Activated T-helper 2 cell treated with anti-CD3 and anti-CD28 coated beads, Interferon-gamma antibody, Interleukin-2, Interleukin-4, amounts not matched to agents 10 μg/mL and 5 μg/mL and 100 μg/mL, durations not matched to agents 14 hours and 24 hours and 36 hours (primary cell): Measurements from ENCODE around the gene ZNRD2. TPM values are rescaled to one million over a fixed set of nuclear protein-coding genes. Genes with fewer than 3 reads are reported as not detected.
A peak's percentile ranks its signal among the peaks of the same experiment; 100 is the strongest.

Experiments
- DNase-seq: peaks from one replicate; pipeline ENCODE4 v3.0.0; 2021; ENCODE audit warnings: low spot score
- H3K27ac Mint-ChIP-seq: one replicate; pipeline ENCODE4 v1.8.0; 2021; ENCODE audit warnings: mixed read lengths
- H3K27me3 Mint-ChIP-seq: one replicate; pipeline ENCODE4 v1.8.0; 2021; ENCODE audit warnings: low read depth, mixed read lengths
- H3K36me3 Mint-ChIP-seq: one replicate; pipeline ENCODE4 v1.8.0; 2021; ENCODE audit warnings: low read depth, mixed read lengths
- H3K4me1 Mint-ChIP-seq: one replicate; pipeline ENCODE4 v1.8.0; 2021; ENCODE audit warnings: low read depth, mixed read lengths
- H3K4me3 Mint-ChIP-seq: one replicate; pipeline ENCODE4 v1.8.0; 2021; ENCODE audit warnings: low read depth, mild to moderate bottlenecking, moderate library complexity, mixed read lengths
- H3K9me3 Mint-ChIP-seq: one replicate; pipeline ENCODE4 v1.8.0; 2021; ENCODE audit warnings: mixed read lengths
- intact Hi-C: fragments of 100-400 bp; cut with micrococcal nuclease; formaldehyde crosslinking; loops from one replicate; pipeline ENCODE4 v1.15.1; 2023
- total RNA-seq: library from RNA; stranded (reverse); gene quantifications from 2 replicates; pipeline ENCODE4 v1.2.3, GENCODE V29; 2022

The ZNRD2 gene
- total RNA-seq, 1 donor from 2014 or later: 63.8 TPM

- Mint-ChIP-seq H3K4me1 (peaks cover 29% of the 10 kb centered on the region), H3K9me3 (no peaks in the 10 kb centered on the region), H3K36me3 (peaks cover 67% of the 10 kb centered on the region), H3K4me3 (no peak overlapping the region), H3K27me3 (no peaks in the 10 kb centered on the region), H3K27ac (peak overlapping the region; percentile 21)
- no peak for DNase-seq
- intact Hi-C loops: no loop called here
Measured at GRCh38 chr11:65609665-65610064, 39.4 kb downstream of the ZNRD2 start.

DNA sequence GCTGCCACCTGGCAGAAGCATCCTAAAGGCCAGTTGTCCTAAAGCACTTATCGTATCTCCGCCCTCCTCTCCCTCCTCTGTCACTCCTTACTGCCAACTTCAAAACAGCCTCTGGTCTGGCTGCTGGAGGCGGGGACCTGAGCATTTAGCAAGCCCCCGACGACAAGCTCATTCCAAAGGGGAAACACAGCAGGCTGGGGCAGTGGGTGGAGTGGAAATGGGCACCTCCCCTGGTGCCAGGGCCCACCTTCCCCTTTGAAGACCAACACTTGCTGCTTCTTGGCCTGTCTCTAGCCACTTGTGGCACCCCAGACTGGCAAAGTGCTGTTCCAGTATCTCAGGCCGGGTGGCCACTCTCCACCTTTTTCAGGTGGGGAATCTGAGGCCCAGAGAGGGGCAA lies 40.1 kb downstream of the ZNRD2 start:
- Mint-ChIP-seq H3K4me1 (peaks cover 29% of the 10 kb centered on the region), H3K36me3 (peaks cover 61% of the 10 kb centered on the region), H3K4me3 (no peak overlapping the region), H3K27me3 (no peaks in the 10 kb centered on the region), H3K9me3 (no peaks in the 10 kb centered on the region), H3K27ac (peak overlapping the region; percentile 42)
- intact Hi-C loops: no loop called here
- DNase-seq: no peak

GRCh38 chr11:65611028-65611757 lies 40.9 kb downstream of the ZNRD2 start:
- H3K36me3 Mint-ChIP-seq: peaks cover 54% of the 10 kb centered on the region
- no peaks in the 10 kb centered on the region for H3K27me3 Mint-ChIP-seq
- no peak for DNase-seq
- H3K27ac Mint-ChIP-seq: peak overlapping the region; percentile 22
- H3K4me1 Mint-ChIP-seq: peaks cover 29% of the 10 kb centered on the region
- H3K9me3 Mint-ChIP-seq: no peaks in the 10 kb centered on the region
- peak overlapping the region; percentile 92 for H3K4me3 Mint-ChIP-seq
- intact Hi-C loops: no loop called here

DNA sequence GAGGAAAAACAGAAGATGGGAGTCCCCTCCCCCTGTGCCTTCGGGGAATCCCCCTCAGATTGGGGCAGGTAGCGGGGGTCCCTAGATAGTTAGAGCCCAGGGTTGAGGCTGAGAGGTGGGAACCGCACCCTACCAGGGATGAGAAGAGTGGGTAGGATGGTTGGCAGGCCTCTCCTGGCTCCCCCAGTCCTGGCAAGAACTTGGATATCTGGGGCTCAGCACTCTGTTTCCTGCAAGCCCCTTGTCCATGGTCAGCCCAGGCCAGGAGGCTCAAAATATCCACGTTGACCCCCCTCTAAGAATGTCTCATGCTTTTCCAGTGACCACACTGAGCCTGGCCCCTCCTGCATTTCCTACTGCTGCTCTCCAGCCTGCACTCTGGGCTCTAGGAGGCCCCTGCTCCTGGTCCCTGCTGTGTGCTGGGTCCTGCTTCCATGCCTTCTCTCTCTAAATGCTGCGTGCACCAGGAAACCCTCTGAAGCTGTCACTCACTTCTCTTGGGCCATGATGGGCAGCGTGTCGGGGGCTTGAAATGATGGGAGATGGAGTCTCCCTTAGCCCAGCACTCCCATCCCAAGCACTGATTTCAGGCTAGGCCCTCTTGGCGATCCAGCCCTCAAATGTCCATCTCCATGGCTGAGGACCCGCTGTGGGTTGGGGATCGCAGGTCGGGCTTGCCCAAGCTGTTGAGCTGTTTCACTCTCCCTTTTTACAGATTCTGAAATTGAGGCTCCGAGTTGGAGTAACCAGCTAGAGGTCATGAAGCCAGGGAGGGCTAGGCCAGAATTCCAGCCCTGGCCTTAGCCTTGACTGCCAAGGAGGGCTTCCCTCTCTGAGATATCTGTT lies 41.7 kb downstream of the ZNRD2 start:
- Mint-ChIP-seq H3K36me3 (peaks cover 54% of the 10 kb centered on the region), H3K4me1 (peaks cover 36% of the 10 kb centered on the region), H3K4me3 (peak overlapping the region; percentile 92), H3K27me3 (no peaks in the 10 kb centered on the region), H3K27ac (peak overlapping the region; percentile 79), H3K9me3 (no peaks in the 10 kb centered on the region)
- intact Hi-C loops: no loop called here
- DNase-seq: no peak

- no peaks in the 10 kb centered on the region for H3K9me3 Mint-ChIP-seq
- peaks cover 55% of the 10 kb centered on the region for H3K36me3 Mint-ChIP-seq
- peak overlapping the region; percentile 92 for H3K4me3 Mint-ChIP-seq
- H3K27ac Mint-ChIP-seq: peak overlapping the region; percentile 79
- no peaks in the 10 kb centered on the region for H3K27me3 Mint-ChIP-seq
- DNase-seq: no peak
- intact Hi-C loops: no loop called here
- peaks cover 39% of the 10 kb centered on the region for H3K4me1 Mint-ChIP-seq
Measured at GRCh38 chr11:65612691-65613090, 42.4 kb downstream of the ZNRD2 start.

DNA sequence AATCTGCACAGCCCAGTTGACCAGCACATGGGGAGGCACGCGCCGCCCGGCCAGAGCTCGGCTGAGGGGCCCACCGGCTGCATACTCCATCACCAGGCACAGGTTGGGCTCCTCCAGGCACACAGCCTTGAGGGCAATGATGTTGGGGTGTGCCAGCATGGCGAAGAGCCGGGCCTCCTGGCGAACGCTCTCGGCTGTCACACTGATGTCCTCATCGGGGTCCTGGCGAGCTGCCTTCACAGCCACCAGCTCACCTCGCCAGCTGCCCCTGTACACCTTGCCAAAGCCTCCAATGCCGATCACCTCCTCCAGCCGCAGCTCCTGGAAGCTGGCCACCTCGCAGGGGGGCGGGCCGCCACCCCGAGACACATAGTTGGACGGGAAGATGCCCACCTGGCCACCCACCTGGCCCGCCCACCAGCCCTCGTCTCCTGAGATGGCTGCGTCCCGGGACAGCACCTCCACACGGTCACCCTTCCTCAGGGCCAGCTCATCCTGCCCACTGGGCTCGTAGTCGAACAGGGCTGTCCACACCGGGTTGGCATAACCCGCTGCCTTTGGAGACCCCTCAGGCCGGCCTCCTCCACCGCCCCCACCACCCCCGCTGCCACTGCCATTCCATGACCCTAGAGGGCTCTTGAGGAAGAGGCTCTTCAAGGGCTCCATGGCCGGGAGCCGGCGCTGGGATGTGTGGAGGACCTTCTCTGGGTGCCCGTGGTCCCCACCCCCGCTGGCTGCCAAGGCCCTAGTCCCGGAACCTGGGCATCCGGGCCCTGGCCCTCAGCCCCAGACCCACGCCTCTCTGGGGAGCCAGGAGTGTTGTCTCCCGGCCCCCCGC lies 43.0 kb downstream of the ZNRD2 start:
- Mint-ChIP-seq H3K4me3 (peak overlapping the region; percentile 92), H3K36me3 (peaks cover 49% of the 10 kb centered on the region), H3K27ac (peak overlapping the region; percentile 63), H3K9me3 (no peaks in the 10 kb centered on the region), H3K27me3 (no peaks in the 10 kb centered on the region), H3K4me1 (peaks cover 39% of the 10 kb centered on the region)
- intact Hi-C loops: no loop called here
- DNase-seq: peak; percentile 21

DNA sequence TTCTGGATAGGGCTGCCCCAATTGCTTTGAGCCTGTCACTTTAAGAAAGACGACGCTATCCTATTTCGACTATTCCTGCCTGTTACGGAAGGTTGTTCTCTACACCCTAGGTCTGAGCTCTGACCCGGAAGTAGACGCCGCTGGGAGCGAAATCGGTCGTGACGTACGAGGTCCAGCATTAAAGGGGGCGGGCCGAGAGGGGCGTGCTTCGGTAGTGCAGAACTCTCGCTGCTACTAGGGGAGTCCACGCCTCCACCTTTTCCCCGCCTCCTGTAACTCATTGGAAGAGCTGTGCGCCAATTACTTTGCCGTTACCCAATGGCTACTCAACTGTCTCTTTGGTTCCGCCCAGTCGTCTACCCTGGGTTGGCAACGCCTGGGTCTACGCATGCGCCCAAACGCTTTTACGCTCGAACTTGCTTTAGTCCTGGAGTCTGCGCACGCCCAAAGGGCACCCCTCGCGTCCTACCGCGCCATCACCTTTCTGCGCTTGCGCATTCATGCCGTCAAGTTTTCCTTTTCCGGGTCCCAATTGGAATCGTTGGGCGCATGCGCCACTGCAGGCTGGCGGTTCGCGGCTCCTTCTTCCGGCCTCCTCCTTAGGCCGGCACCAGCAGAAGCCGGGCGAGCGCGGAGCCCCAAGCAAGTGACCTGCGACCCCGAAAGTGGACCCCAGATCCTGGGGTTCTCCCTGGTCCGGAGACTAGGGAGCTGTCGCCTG lies 45.1 kb downstream of the ZNRD2 start, which contains the start of gene PCNX3:
TSS of gene PCNX3 (plus strand) at position 548 of the 721 bp plus-strand sequence. CDS start 536 bp downstream, outside the sequence.
- peak; percentile 100 for DNase-seq
- intact Hi-C loops: loop anchor here (1.0 to 2.0 kb wide), 7 partner anchors 27 to 653 kb away; partner anchors contain the start of genes RAB1B, RELA and ZNRD2
- H3K36me3 Mint-ChIP-seq: peaks cover 46% of the 10 kb centered on the region
- H3K9me3 Mint-ChIP-seq: no peaks in the 10 kb centered on the region
- H3K4me3 Mint-ChIP-seq: peak within 1 kb of the TSS; percentile 98
- peak within 1 kb of the TSS; percentile 94 for H3K27ac Mint-ChIP-seq
- no peaks in the 10 kb centered on the region for H3K27me3 Mint-ChIP-seq
- peaks cover 27% of the 10 kb centered on the region for H3K4me1 Mint-ChIP-seq

DNA sequence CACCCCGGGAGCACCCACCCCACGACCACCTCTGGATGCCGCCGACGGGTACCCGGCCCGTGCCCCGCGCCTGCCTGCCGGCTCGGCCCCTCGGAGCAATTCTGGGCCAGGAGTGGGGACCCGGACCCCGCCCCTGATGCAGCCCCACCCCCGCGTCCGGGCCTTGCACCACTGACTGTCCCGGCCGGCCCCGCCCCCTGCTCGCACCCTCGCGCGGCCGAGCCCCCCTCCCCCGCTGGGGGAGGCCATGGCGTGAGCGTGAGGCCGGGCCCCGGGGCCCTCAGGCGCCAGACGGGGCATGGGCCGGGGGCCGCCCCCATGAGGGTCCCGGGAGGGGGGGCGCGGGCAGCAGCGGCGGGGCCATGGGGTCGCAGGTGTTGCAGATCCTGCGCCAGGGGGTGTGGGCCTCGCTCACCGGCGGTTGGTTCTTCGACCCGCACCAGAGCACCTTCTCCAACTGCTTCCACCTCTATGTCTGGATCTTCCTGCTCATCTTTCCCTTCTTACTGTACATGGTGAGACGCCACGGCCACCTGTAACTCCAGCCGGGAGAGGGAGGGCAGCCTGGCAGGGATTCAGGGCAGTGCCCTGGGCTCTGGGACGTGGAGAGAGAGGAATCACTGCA lies 45.8 kb downstream of the ZNRD2 start:
- Mint-ChIP-seq H3K4me1 (peaks cover 21% of the 10 kb centered on the region), H3K27ac (peak overlapping the region; percentile 94), H3K4me3 (peak overlapping the region; percentile 98), H3K36me3 (peaks cover 42% of the 10 kb centered on the region), H3K9me3 (no peaks in the 10 kb centered on the region), H3K27me3 (no peaks in the 10 kb centered on the region)
- DNase-seq: no peak
- intact Hi-C loops: loop anchor here (1.0 to 2.0 kb wide), 7 partner anchors 27 to 652 kb away; partner anchors contain the start of genes RAB1B, RELA and ZNRD2

GRCh38 chr11:65616575-65617001 lies 46.3 kb downstream of the ZNRD2 start:
- peak; percentile 31 for DNase-seq
- intact Hi-C loops: no loop called here
- Mint-ChIP-seq H3K9me3 (no peaks in the 10 kb centered on the region), H3K36me3 (peaks cover 41% of the 10 kb centered on the region), H3K27ac (peak overlapping the region; percentile 90), H3K4me1 (peaks cover 20% of the 10 kb centered on the region), H3K27me3 (no peaks in the 10 kb centered on the region), H3K4me3 (peak overlapping the region; percentile 98)

DNA sequence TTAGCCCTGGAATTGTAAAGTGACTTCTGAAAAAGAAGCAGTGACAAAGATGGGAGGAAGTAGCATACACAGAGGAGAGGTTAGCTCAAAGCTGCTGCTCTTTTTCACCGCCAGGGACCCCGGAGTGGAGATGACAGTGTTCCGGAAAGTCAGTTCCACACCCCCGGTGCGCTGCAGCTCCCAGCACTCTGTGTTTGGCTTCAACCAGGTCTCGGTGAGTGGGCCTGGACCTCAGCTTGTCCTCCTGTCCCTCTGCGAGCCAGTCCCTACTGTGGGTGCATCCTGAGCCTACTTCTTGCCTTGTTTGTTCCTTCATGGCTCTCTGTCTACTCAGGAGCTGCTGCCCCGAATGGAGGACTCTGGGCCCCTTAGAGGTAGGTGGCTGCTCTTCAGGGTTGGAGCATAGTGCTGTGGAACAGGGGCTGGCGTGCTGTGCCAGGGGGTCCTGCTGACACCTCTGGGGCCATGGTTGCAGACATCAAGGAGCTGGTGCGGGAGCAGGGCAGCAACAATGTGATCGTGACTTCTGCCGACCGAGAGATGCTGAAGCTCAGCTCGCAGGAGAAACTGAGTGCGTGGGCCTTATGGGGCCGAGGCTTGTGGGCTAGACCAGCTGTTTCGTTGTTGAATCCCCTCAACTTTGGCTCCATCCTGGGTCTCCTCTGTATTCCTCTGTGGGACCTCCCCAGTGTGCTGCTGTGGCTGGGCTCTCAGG lies 47.0 kb downstream of the ZNRD2 start:
- no peaks in the 10 kb centered on the region for H3K27me3 Mint-ChIP-seq
- H3K27ac Mint-ChIP-seq: peak overlapping the region; percentile 90
- intact Hi-C loops: no loop called here
- H3K36me3 Mint-ChIP-seq: peaks cover 39% of the 10 kb centered on the region
- peak overlapping the region; percentile 98 for H3K4me3 Mint-ChIP-seq
- no peaks in the 10 kb centered on the region for H3K9me3 Mint-ChIP-seq
- peaks cover 16% of the 10 kb centered on the region for H3K4me1 Mint-ChIP-seq
- no peak for DNase-seq
